GM12878 (cell line): ENCODE results near the gene URB1. TPM values are rescaled to one million over a fixed set of nuclear protein-coding genes. Genes with fewer than 3 reads are reported as not detected.

Source experiments
- ATAC-seq: fragments of 200-7000 bp; cut with Tn5 transposase; 3 replicates; pipeline ENCODE4 v1.9.1; 2020; ENCODE audit warnings: mild to moderate bottlenecking, moderate library complexity
- BruUV-seq: library from RNA; stranded (reverse); fragments of 400-500 nt; replicated peaks from 2 replicates; lab custom pipeline; 2021; lab: Mats Ljungman, UMichigan
- CTCF ChIA-PET: fragments of 300-600 bp; sonication (Branson Sonifier 250); formaldehyde crosslinking; extraction: SDS; loops from one replicate; lab custom pipeline; 2021; ENCODE audit warnings: inconsistent platforms; lab: Yijun Ruan, JAX
- POLR2A ChIA-PET: fragments of 350-600 bp; formaldehyde crosslinking; extraction: SDS; loops from one replicate; lab custom pipeline; 2021; ENCODE audit warnings: inconsistent platforms; lab: Charles Lee
- RAD21 ChIA-PET: fragments of 300-600 bp; sonication (Branson Sonifier 250); formaldehyde crosslinking; loops from one replicate; lab custom pipeline; 2023; ENCODE audit warnings: antibody characterized with exemption; ENCODE audit not compliant: unreplicated experiment; lab: Charles Lee
- SMC1A ChIA-PET: fragments of 300-600 bp; sonication (Branson Sonifier 250); formaldehyde crosslinking; loops from one replicate; lab custom pipeline; 2023; ENCODE audit not compliant: unreplicated experiment, uncharacterized antibody; lab: Charles Lee
- DNase-seq: peaks from one replicate; pipeline ENCODE4 v3.0.0-alpha.2; 2011; ENCODE audit warnings: low read depth, low spot score
- FAIRE-seq: peaks from 3 replicates; lab custom pipeline; 2011; peaks lifted over from hg19 to GRCh38; lab: Jason Lieb, UNC
- H2AFZ ChIP-seq: 2 replicates; pipeline ENCODE4 v1.6.0; 2011; ENCODE audit warnings: low read depth, low read length, control low read depth; ENCODE audit not compliant: control insufficient read depth
- H3K27ac ChIP-seq: 2 replicates; pipeline ENCODE4 v1.5.1; 2011; ENCODE audit warnings: control low read depth; ENCODE audit not compliant: control insufficient read depth, insufficient read depth
- H3K27me3 ChIP-seq, 2 experiments: replicated peaks in 1 of 2; 2 replicates each; pipeline versions ENCODE4 v1.6.0 to v1.6.1; 2011; ENCODE audit warnings: low read length in 1 of 2; ENCODE audit not compliant: control insufficient read depth in 2 of 2, insufficient read depth in 2 of 2
- H3K36me3 ChIP-seq, 2 experiments: 2 replicates each; pipeline ENCODE4 v1.5.1; 2011; ENCODE audit warnings: low read length in 1 of 2; ENCODE audit not compliant: control insufficient read depth in 2 of 2, insufficient read depth in 2 of 2
- H3K4me1 ChIP-seq: 2 replicates; pipeline ENCODE4 v1.6.1; 2011; ENCODE audit warnings: mild to moderate bottlenecking, low read length, moderate library complexity, mixed read lengths; ENCODE audit not compliant: control insufficient read depth, insufficient read depth
- H3K4me2 ChIP-seq: 2 replicates; pipeline ENCODE4 v1.6.0; 2011; ENCODE audit warnings: control low read depth; ENCODE audit not compliant: control insufficient read depth, insufficient read depth
- H3K4me3 ChIP-seq: fragments of 200-600 bp; sonication (generic); 2 replicates; pipeline ENCODE4 v1.5.1; 2016
- H3K79me2 ChIP-seq: 2 replicates; pipeline ENCODE4 v1.6.0; 2011; ENCODE audit warnings: low read length; ENCODE audit not compliant: control insufficient read depth, insufficient read depth
- H3K9ac ChIP-seq: 2 replicates; pipeline ENCODE4 v1.8.0; 2011; ENCODE audit warnings: low read length, control low read depth, mixed read lengths; ENCODE audit not compliant: control insufficient read depth, insufficient read depth
- H3K9me3 ChIP-seq: replicated peaks from 3 replicates; pipeline ENCODE4 v1.5.1; 2011; ENCODE audit warnings: mild to moderate bottlenecking, low read length; ENCODE audit not compliant: control insufficient read depth, insufficient read depth
- H4K20me1 ChIP-seq: 2 replicates; pipeline ENCODE4 v1.6.0; 2011; ENCODE audit not compliant: control insufficient read depth, insufficient read depth
- GABPA ChIP-seq: IDR thresholded peaks from 2 replicates; pipeline ENCODE4 v1.6.1; 2014; ENCODE audit warnings: antibody characterized with exemption, low read depth, mild to moderate bottlenecking, inconsistent platforms
- HDGF ChIP-seq: fragments of 450-650 bp; IDR thresholded peaks from 2 replicates; pipeline ENCODE4 v1.6.1; 2016; ENCODE audit warnings: antibody characterized with exemption
- KAT2A ChIP-seq: conservative IDR thresholded peaks from 2 replicates; pipeline ENCODE4 v1.6.1; 2011; ENCODE audit warnings: low read depth, low read length; ENCODE audit not compliant: control insufficient read depth
- MTA3 ChIP-seq: IDR thresholded peaks from 2 replicates; pipeline ENCODE4 v1.6.1; 2012; ENCODE audit warnings: low read length, inconsistent platforms, borderline replicate concordance
- NR2F1 ChIP-seq: fragments of 450-650 bp; conservative IDR thresholded peaks from 2 replicates; pipeline ENCODE4 v1.6.1; 2017; ENCODE audit warnings: mild to moderate bottlenecking
- STAT3 ChIP-seq: IDR thresholded peaks from 2 replicates; pipeline ENCODE4 v1.6.1; 2011; ENCODE audit warnings: low read depth, low read length, improper control_type of control experiment
- WGBS: methylation state at CpG from one replicate; pipeline ENCODE4 v1.1.6; 2016; ENCODE audit warnings: low lambda C conversion rate; ENCODE audit not compliant: insufficient replicate concordance, insufficient coverage; ENCODE audit errors: missing lambda C conversion rate; 5-methylcytosine and 5-hydroxymethylcytosine counted together
- in situ Hi-C: fragments of 300-500 bp; cut with MboI; formaldehyde crosslinking; loops from 9 replicates; pipeline ENCODE4 v1.14.3; 2018; ENCODE audit warnings: mixed read lengths
- intact Hi-C: fragments of 100-400 bp; cut with micrococcal nuclease; formaldehyde crosslinking; loops from one replicate; pipeline ENCODE4 v1.14.2; 2022; ENCODE audit not compliant: unreplicated experiment
- polyA plus RNA-seq, 11 experiments: library from polyadenylated mRNA; depleted of rRNA in 4 of 11; unstranded in 6 of 11; stranded (reverse) in 5 of 11; fragments of >200 nt; fragmentation: Nextera tagmentation in 4 of 11; fragmentation: Illumina TruSeq in 1 of 11; extraction: Ambion mirVana in 4 of 11; extraction: Trizol in 1 of 11; gene quantifications; 1 replicate in 1 of 11; 2 replicates in 10 of 11; pipeline versions ENCODE4 v1.2.1 to v1.2.3, GENCODE V29; 2011 to 2016; ENCODE audit warnings: inconsistent platforms in 2 of 11, missing spikeins in 2 of 11, low read depth in 1 of 11
- total RNA-seq, 4 experiments: library from RNA; depleted of rRNA in 3 of 4; stranded (reverse); fragments of >200 nt in 3 of 4; fragmentation: Illumina TruSeq in 1 of 4; extraction: Trizol in 1 of 4; gene quantifications; 2 replicates each; pipeline versions ENCODE4 v1.2.1 to v1.2.3, GENCODE V29; 2013 to 2021
- TF ChIP-seq, protein P1 (sequence below): fragments of 450-650 bp; formaldehyde crosslinking; IDR thresholded peaks from 2 replicates; pipeline ENCODE4 v1.4.0; 2020; ENCODE audit warnings: mild to moderate bottlenecking, moderate library complexity
- TF ChIP-seq, protein P2 (sequence below): IDR thresholded peaks from 2 replicates; pipeline ENCODE4 v1.6.1; 2012; ENCODE audit warnings: low read depth, low read length, improper control_type of control experiment
- TF ChIP-seq, protein P3 (sequence below): IDR thresholded peaks from 2 replicates; pipeline ENCODE4 v1.6.1; 2012; ENCODE audit warnings: low read depth, low read length, improper control_type of control experiment

Gene URB1
- total and polyA plus RNA-seq, 10 of the 15 experiments (the other 5 are each of a cell fraction or from before 2014, with no cell fraction given), result 0.56 to 23.2 (median 8.9) TPM

DNA sequence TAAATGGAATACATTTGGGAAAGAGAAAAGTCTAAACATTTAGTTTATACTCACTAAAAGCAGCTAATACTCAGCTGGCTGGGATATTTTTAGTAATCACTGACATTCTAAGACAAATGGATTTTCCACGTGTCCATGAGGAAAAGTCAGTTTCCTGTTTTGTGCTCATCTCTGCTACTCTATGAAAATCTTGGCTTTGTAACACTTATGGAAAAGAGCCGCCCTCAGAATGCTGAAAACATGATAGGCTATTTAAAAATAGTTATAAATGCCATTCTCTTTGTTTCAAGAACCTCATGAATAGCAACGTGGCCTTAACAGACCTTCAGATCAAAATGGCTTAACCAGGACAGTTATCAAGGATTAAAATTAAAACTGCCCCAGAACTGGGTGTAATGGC lies 64.2 kb downstream of the URB1 start:
- SMC1A ChIA-PET, result interaction anchor here (0.6 kb wide), 1 partner anchor 21 kb away, joined by 3 read pairs; no protein-coding TSS in a partner anchor
- no peak overlapping the region for H3K9ac ChIP-seq
- BruUV-seq, result no TSS peak
- RAD21 ChIA-PET, result no interaction called here
- H3K27me3 ChIP-seq, result no peaks in the 10 kb centered on the region
- 98% methylated on average over 3 of the region's 3 CpGs for WGBS
- in situ Hi-C loops (no loop called here), intact Hi-C loops (no loop called here)
- H3K4me1 ChIP-seq, result no peaks in the 10 kb centered on the region
- DNase-seq, result no peak
- H3K27ac ChIP-seq, result no peak overlapping the region
- no peak for TF ChIP-seq HDGF
- TF ChIP-seq, protein P1, sequence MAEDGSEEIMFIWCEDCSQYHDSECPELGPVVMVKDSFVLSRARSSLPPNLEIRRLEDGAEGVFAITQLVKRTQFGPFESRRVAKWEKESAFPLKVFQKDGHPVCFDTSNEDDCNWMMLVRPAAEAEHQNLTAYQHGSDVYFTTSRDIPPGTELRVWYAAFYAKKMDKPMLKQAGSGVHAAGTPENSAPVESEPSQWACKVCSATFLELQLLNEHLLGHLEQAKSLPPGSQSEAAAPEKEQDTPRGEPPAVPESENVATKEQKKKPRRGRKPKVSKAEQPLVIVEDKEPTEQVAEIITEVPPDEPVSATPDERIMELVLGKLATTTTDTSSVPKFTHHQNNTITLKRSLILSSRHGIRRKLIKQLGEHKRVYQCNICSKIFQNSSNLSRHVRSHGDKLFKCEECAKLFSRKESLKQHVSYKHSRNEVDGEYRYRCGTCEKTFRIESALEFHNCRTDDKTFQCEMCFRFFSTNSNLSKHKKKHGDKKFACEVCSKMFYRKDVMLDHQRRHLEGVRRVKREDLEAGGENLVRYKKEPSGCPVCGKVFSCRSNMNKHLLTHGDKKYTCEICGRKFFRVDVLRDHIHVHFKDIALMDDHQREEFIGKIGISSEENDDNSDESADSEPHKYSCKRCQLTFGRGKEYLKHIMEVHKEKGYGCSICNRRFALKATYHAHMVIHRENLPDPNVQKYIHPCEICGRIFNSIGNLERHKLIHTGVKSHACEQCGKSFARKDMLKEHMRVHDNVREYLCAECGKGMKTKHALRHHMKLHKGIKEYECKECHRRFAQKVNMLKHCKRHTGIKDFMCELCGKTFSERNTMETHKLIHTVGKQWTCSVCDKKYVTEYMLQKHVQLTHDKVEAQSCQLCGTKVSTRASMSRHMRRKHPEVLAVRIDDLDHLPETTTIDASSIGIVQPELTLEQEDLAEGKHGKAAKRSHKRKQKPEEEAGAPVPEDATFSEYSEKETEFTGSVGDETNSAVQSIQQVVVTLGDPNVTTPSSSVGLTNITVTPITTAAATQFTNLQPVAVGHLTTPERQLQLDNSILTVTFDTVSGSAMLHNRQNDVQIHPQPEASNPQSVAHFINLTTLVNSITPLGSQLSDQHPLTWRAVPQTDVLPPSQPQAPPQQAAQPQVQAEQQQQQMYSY (CRISPR knock-in tag), result no peak
- TF ChIP-seq, protein P2, sequence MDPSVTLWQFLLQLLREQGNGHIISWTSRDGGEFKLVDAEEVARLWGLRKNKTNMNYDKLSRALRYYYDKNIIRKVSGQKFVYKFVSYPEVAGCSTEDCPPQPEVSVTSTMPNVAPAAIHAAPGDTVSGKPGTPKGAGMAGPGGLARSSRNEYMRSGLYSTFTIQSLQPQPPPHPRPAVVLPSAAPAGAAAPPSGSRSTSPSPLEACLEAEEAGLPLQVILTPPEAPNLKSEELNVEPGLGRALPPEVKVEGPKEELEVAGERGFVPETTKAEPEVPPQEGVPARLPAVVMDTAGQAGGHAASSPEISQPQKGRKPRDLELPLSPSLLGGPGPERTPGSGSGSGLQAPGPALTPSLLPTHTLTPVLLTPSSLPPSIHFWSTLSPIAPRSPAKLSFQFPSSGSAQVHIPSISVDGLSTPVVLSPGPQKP, result no peak
- TF ChIP-seq MTA3, result no peak
- no peak for TF ChIP-seq GABPA
- TF ChIP-seq STAT3, result no peak
- no peak for TF ChIP-seq KAT2A
- TF ChIP-seq NR2F1, result no peak
- TF ChIP-seq, protein P3, sequence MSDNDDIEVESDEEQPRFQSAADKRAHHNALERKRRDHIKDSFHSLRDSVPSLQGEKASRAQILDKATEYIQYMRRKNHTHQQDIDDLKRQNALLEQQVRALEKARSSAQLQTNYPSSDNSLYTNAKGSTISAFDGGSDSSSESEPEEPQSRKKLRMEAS, result no peak
- no peaks in the 10 kb centered on the region for H3K79me2 ChIP-seq
- peaks cover 5% of the 10 kb centered on the region for H3K9me3 ChIP-seq
- H3K4me2 ChIP-seq, result no peak overlapping the region
- peaks cover 23 to 36% of the 10 kb centered on the region in 2 experiments for H3K36me3 ChIP-seq
- FAIRE-seq, result no peak
- POLR2A ChIA-PET, result no interaction called here
- no peaks in the 10 kb centered on the region for H4K20me1 ChIP-seq
- H3K4me3 ChIP-seq, result no peak overlapping the region
- ATAC-seq, result no peak
- H2AFZ ChIP-seq, result no peak overlapping the region
- CTCF ChIA-PET, result interaction anchor here (0.6 kb wide), 1 partner anchor 272 kb away, joined by 3 read pairs; no protein-coding TSS in a partner anchor
